SU-DHL-6 (cell line): ENCODE data around the gene MIEN1.

ENCODE experiments used
- H2AFZ ChIP-seq: fragments of 200-600 bp; sonication (generic); 2 replicates; pipeline ENCODE4 v1.6.1; 2014; ENCODE audit warnings: low read depth, mild to moderate bottlenecking, moderate library complexity, mixed read lengths, antibody characterized with exemption, low read length; ENCODE audit not compliant: severe bottlenecking
- H3F3A ChIP-seq: fragments of 200-600 bp; shearing (Covaris generic); 2 replicates; pipeline ENCODE4 v1.6.0; 2016; ENCODE audit warnings: antibody characterized with exemption, mild to moderate bottlenecking; ENCODE audit not compliant: insufficient read depth
- H3K27ac ChIP-seq: fragments of 200-600 bp; sonication (generic); 2 replicates; pipeline ENCODE4 v1.5.1; 2016; ENCODE audit warnings: low read depth, mild to moderate bottlenecking, low read length, moderate library complexity, mixed read lengths
- H3K27me3 ChIP-seq: fragments of 200-600 bp; sonication (generic), shearing (Covaris generic); 2 replicates; pipeline ENCODE4 v1.6.0; 2014; ENCODE audit warnings: mild to moderate bottlenecking, low read length
- H3K36me3 ChIP-seq: fragments of 200-600 bp; sonication (generic); 2 replicates; pipeline ENCODE4 v1.6.1; 2014; ENCODE audit warnings: mild to moderate bottlenecking, low read length, mixed read lengths
- H3K4me2 ChIP-seq: fragments of 300-600, 200-600 bp; shearing (Covaris generic), sonication (generic); 2 replicates; pipeline ENCODE4 v1.6.0; 2014; ENCODE audit warnings: low read length, low read depth, mild to moderate bottlenecking; ENCODE audit not compliant: poor library complexity, severe bottlenecking
- H3K4me3 ChIP-seq: fragments of 200-600 bp; sonication (generic); 2 replicates; pipeline ENCODE4 v1.5.1; 2014; ENCODE audit warnings: antibody characterized with exemption, low read length, mild to moderate bottlenecking, mixed read lengths; ENCODE audit not compliant: insufficient read depth, poor library complexity, severe bottlenecking
- H3K79me2 ChIP-seq: fragments of 200-600 bp; sonication (generic); 2 replicates; pipeline ENCODE4 v1.6.1; 2014; ENCODE audit warnings: mild to moderate bottlenecking, low read length, moderate library complexity; ENCODE audit not compliant: insufficient read depth
- H3K9ac ChIP-seq: fragments of 200-600 bp; sonication (generic); 2 replicates; pipeline ENCODE4 v1.7.0; 2014; ENCODE audit warnings: mild to moderate bottlenecking, low read length
- H3K9me2 ChIP-seq: fragments of 200-600 bp; sonication (generic); replicated peaks from 2 replicates; pipeline ENCODE4 v1.6.1; 2014; ENCODE audit warnings: low read length; ENCODE audit not compliant: insufficient read depth
- H3K9me3 ChIP-seq: fragments of 200-600 bp; sonication (generic); 2 replicates; pipeline ENCODE4 v1.6.1; 2014; ENCODE audit warnings: low read length, mixed read lengths; ENCODE audit not compliant: insufficient read depth
- H4K20me1 ChIP-seq: fragments of 200-600 bp; sonication (generic); 2 replicates; pipeline ENCODE4 v1.6.1; 2014; ENCODE audit warnings: low read depth, mild to moderate bottlenecking, antibody characterized with exemption, low read length, moderate library complexity, mixed read lengths
- CTCF ChIP-seq: fragments of 200-600 bp; sonication (generic); IDR thresholded peaks from one replicate; pipeline ENCODE4 v1.5.1; 2017; ENCODE audit warnings: antibody characterized with exemption, mild to moderate bottlenecking, low read length, moderate library complexity; ENCODE audit not compliant: insufficient read depth, poor library complexity, severe bottlenecking
- EZH2phosphoT487 ChIP-seq: fragments of 200-600 bp; sonication (generic), shearing (Covaris generic); conservative IDR thresholded peaks from 2 replicates; pipeline ENCODE4 v1.6.1; 2018; ENCODE audit warnings: mild to moderate bottlenecking, antibody characterized with exemption, low read length, moderate library complexity, mixed read lengths

MIEN1 gene

GRCh38 chr17:39757176-39757662 is 26.9 kb upstream of the MIEN1 start:
- Histone ChIP-seq H3K9ac (peak overlapping the region; percentile 92), H3K27ac (peak overlapping the region; percentile 100)
- TF ChIP-seq EZH2phosphoT487 (no peak), CTCF (no peak)

GRCh38 chr17:39756380-39757079 is 26.2 kb upstream of the MIEN1 start:
- Histone ChIP-seq H3K27ac (peak overlapping the region; percentile 100), H3K9me3 (no peaks in the 10 kb centered on the region), H3K27me3 (no peaks in the 10 kb centered on the region), H3K36me3 (no peaks in the 10 kb centered on the region), H4K20me1 (no peaks in the 10 kb centered on the region), H2AFZ (no peak overlapping the region), H3K79me2 (no peaks in the 10 kb centered on the region; the same call in none of the 2 replicates), H3F3A (peaks cover 63% of the 10 kb centered on the region), H3K9ac (peak overlapping the region; percentile 92), H3K4me2 (peak overlapping the region; percentile 96), H3K4me3 (no peak overlapping the region), H3K9me2 (no peaks in the 10 kb centered on the region)
- TF ChIP-seq EZH2phosphoT487 (no peak), CTCF (no peak)

More at GRCh38 chr17:39757176-39757662, 26.9 kb upstream of the MIEN1 start:
- Histone ChIP-seq H2AFZ (no peak overlapping the region), H3F3A (peaks cover 66% of the 10 kb centered on the region), H3K79me2 (peaks cover 4% of the 10 kb centered on the region), H3K4me3 (no peak overlapping the region), H3K9me3 (no peaks in the 10 kb centered on the region), H3K36me3 (no peaks in the 10 kb centered on the region), H3K4me2 (peak overlapping the region; percentile 96), H3K27me3 (no peaks in the 10 kb centered on the region), H3K9me2 (no peaks in the 10 kb centered on the region), H4K20me1 (no peaks in the 10 kb centered on the region)

GRCh38 chr17:39755554-39756379 is 25.4 kb upstream of the MIEN1 start:
- Histone ChIP-seq H3F3A (peaks cover 58% of the 10 kb centered on the region), H3K4me3 (peak overlapping the region; percentile 48), H3K27ac (peak overlapping the region; percentile 100), H3K9me3 (no peaks in the 10 kb centered on the region), H3K9ac (peak overlapping the region; percentile 92), H4K20me1 (no peaks in the 10 kb centered on the region), H3K36me3 (no peaks in the 10 kb centered on the region), H3K4me2 (peak overlapping the region; percentile 96), H3K27me3 (no peaks in the 10 kb centered on the region), H2AFZ (no peak overlapping the region), H3K9me2 (no peaks in the 10 kb centered on the region), H3K79me2 (no peaks in the 10 kb centered on the region; the same call in none of the 2 replicates)
- TF ChIP-seq EZH2phosphoT487 (no peak), CTCF (no peak)
